ENCODE measurements around the gene SEPSECS.

DNA sequence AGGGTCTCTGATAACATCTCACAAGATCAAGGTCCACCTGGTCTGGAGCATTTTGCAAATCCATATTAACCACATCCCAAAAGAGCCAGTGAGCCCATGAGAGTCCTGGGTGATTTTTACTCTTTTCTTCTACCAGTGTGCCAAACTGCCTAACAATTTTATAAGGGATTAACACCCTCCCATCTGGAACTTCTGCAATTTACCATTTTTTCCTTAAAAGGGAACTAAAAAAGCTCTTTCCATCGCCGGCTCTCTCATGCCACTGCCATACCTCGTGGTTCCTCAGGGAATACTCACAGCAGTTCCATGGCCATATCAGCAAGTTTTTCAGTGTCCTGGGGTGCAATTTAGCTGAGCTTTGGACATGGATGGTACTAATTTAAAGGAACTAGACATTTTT lies 55.7 kb downstream of the SEPSECS start:
- TF ChIP-seq, protein P1, sequence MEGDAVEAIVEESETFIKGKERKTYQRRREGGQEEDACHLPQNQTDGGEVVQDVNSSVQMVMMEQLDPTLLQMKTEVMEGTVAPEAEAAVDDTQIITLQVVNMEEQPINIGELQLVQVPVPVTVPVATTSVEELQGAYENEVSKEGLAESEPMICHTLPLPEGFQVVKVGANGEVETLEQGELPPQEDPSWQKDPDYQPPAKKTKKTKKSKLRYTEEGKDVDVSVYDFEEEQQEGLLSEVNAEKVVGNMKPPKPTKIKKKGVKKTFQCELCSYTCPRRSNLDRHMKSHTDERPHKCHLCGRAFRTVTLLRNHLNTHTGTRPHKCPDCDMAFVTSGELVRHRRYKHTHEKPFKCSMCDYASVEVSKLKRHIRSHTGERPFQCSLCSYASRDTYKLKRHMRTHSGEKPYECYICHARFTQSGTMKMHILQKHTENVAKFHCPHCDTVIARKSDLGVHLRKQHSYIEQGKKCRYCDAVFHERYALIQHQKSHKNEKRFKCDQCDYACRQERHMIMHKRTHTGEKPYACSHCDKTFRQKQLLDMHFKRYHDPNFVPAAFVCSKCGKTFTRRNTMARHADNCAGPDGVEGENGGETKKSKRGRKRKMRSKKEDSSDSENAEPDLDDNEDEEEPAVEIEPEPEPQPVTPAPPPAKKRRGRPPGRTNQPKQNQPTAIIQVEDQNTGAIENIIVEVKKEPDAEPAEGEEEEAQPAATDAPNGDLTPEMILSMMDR (IDR thresholded peaks at IDR 0.05), result no peak
- TF ChIP-seq POLR2A (IDR thresholded peaks at IDR 0.05), result no peak
